Tibial nerve (tissue), 3 donors: Measurements from ENCODE around the gene FBLIM1.

Experiments
- POLR2A ChIP-seq, 2 donors: fragments of 450-650 bp; IDR thresholded peaks; one replicate each; pipeline ENCODE4 v1.6.1; 2017; ENCODE audit warnings: antibody characterized with exemption in 2 of 2, mild to moderate bottlenecking in 2 of 2, moderate library complexity in 2 of 2
- TF ChIP-seq, protein P1 (sequence below), 5 experiments: fragments of 200-600 bp in 3 of 5; fragments of 450-650 bp in 2 of 5; sonication (generic) in 3 of 5; IDR thresholded peaks; one replicate each; pipeline ENCODE4 v1.5.1; 2016 to 2019; ENCODE audit warnings: antibody characterized with exemption in 5 of 5, mild to moderate bottlenecking in 3 of 5, moderate library complexity in 2 of 5

DNA sequence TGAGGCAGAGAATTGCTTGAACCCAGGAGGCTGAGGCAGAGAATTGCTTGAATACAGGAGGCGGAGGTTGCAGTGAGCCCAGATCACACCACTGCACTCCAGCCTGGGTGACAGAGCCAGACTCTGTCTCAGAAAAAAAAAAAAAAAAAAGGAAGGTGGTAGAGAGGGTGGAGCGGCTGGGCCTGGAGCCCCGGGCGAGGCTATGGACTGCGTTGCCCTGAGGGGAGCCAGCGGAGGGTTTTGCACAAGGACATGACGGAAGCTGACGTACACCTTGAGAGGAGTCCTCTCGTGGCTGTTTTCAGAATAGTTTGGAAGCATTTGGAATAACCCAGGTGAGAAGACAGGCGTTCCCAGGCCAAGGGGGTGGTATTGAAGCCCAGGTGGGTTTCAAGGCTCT, 6.9 kb upstream of the FBLIM1 start:
- TF ChIP-seq POLR2A (IDR thresholded peaks at IDR 0.05) = no peak
- TF ChIP-seq, protein P1, sequence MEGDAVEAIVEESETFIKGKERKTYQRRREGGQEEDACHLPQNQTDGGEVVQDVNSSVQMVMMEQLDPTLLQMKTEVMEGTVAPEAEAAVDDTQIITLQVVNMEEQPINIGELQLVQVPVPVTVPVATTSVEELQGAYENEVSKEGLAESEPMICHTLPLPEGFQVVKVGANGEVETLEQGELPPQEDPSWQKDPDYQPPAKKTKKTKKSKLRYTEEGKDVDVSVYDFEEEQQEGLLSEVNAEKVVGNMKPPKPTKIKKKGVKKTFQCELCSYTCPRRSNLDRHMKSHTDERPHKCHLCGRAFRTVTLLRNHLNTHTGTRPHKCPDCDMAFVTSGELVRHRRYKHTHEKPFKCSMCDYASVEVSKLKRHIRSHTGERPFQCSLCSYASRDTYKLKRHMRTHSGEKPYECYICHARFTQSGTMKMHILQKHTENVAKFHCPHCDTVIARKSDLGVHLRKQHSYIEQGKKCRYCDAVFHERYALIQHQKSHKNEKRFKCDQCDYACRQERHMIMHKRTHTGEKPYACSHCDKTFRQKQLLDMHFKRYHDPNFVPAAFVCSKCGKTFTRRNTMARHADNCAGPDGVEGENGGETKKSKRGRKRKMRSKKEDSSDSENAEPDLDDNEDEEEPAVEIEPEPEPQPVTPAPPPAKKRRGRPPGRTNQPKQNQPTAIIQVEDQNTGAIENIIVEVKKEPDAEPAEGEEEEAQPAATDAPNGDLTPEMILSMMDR (IDR thresholded peaks at IDR 0.05) = no peak
